ENCODE measurements around the gene OSBPL8.

GRCh38 chr12:76457010-76457409, 102.6 kb downstream of the OSBPL8 start:
- TF ChIP-seq CTCF (IDR thresholded peaks at IDR 0.05) (no peak), POLR2A (IDR thresholded peaks at IDR 0.05) (no peak)
